ENCODE measurements around the gene PAK5. TPM values are rescaled to one million over a fixed set of nuclear protein-coding genes. Genes with fewer than 3 reads are reported as not detected.
"Not testable (repeated sequence)": the region's sequence is repeated elsewhere in the genome, so short reads cannot be mapped to it uniquely, and the experiment has no call there.

PAK5 gene
- total RNA-seq, 1 experiment from 2014 or later = not detected

DNA sequence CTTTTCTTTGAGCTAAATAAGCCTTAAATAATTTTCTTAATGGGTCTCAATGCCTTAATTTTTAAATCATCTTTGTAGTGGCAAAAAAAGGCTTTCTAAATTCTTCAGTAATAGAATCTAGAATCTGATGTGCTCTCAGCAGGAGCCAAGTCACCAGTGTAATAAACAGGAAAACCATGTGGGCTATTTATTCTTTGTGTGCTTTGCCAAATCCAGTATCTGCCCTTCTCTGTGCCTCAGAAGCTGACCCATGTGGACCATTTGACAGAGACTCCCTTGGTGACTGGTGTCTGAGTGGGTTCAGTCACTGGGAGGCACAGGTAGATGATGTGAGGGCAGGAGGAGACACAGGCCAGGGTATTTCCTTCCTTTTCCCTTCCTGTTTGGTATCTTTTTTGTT is 152.9 kb downstream of the PAK5 start:
- no peak for DNase-seq (ENCODE audit: low read depth)

DNA sequence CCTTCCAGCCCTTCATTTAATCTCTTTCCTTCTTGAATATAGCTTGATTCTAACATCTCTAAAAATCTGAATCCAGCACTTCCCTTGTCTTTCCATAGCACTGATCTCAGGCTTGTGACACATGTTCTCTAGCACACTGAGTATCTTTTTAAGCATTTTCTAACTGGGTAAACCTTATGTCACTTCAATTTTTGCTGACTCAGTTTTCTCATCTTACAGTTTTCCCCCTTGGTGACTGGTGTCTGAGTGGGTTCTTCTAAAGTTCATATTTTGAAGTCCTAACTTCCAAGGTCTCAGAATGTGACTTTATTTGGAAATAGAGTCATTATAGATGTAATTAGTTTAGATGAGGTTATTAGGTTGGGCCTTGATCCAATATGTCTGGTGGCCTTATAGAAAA is 153.9 kb downstream of the PAK5 start:
- DNase-seq (ENCODE audit: low read depth) = no peak

DNA sequence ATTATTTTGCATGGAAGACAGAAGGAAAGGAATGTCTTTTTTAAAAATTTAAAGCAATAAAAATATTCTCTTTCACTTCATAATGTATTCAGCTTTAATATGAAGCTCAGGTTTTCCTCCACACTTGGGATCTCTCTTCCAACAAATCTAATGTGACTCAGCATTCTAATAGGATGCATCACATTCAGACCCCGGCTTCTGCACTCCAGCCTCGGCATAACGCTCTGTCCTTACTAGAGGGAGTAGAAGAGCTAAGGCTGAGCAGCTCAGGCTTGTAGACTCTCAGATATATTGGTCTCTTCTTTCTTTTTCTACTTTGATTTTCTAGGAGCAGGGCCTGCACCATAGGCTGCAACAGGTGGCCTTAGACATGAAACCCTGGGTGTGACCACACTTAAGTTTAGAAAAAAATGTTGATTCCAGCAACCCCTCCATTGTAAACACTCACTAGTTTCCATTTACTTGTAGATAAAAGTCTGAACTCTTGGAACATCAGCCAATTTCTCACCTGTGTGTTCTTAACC is 161.7 kb downstream of the PAK5 start:
- DNase-seq (ENCODE audit: low read depth) = no peak

DNA sequence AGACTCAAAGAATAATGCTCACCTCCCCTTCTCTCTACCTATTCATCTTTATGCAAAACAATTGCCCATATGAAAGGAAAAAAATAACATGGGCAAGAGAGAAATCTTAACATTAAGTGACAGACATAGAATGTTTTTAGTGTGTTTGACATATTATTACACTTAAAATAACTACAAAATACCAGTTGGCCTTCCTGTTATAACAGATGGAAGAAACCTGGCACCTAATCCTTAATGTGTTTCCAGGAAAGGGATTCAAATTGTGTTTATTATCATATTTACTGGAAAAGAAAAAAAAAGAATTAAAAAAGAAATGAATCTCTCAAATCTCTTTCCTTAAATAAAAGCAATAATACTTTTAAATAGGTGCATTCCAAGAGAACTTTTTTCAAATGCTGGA is 165.9 kb downstream of the PAK5 start:
- no peak for DNase-seq (ENCODE audit: low read depth)

DNA sequence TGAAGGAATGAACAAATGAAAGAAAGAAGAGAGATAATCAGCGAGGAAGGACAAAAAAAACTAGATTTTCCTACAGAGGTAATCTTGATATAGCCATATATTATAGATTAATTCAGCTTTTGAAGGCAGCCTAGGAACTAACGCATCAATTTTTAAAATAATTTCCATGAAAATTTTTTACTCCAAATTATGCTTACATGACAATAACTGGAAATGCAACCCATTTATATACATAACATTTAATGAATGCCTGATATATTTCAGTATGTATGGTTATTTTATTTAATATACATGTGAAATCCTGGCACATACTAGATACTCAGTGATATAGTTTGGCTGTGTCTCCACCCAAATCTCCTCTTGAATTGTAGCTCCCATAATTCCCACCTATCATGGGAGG is 166.8 kb downstream of the PAK5 start:
- no peak for DNase-seq (ENCODE audit: low read depth)

DNA sequence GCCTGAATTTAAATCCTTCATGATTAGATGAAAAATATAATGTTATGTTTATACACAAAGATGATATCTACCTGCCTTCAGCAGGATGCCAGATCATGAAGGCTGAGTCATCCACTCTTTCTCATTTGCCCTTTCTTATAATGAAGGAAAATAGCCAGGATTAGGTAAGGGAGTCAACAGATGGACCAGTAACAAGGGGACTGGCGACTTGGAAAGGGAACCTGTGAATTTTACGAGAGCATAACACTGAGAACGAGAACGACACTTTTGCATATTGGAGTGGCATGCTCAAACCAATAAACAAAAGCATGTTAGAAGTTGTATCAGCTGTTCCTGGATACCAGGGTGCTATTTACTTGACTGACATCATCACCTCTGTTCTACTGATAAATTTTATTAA is 170.5 kb downstream of the PAK5 start:
- DNase-seq (ENCODE audit: low read depth) = no peak

DNA sequence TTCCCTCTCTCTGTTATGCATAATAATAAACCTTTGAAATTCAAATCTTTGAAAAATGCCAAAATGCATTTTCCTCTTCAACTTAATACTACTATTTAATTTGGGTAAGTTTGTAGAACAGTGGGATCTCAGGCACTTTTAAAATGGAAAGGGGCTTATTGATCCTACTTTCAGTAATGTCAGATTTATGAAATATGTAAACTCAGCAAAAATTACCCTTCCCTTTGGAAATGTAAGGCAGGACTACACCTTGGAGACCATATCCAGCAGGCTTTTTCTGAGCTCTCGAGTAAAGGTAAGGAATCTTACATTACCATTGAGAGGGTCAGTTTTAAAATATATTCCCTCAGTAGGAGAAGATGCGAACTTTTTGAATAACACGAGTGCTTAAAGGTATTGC is 175.5 kb downstream of the PAK5 start:
- DNase-seq (ENCODE audit: low read depth) = no peak

DNA sequence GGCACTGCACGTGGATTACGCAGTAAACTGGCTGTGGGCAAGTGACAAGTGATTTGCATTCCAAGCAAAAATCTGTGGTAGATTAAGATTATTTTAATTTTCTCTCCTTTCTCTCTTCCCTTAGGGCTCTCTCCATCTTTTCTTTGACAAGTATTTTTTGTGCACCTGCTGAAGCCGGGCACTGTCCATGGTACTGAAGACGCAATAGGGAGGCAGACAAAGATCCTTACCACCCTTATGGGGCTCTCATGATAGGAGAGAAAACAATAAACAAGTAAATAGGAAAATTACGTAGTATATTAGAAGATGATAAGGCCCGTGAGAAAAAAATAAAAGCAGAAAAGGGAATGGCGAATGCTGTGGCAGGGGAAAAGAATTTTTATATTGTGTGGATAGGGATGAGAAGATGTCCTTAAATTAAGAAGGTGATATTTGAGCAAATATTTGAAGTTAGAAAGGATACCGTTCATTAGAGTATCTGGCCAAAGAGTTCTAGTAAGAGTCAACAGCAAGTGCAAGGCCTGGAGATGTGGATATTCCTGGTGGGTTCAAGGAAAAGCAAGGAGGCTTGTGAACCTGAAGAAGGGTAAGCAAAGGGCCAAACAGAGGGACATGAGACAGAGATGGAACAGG is 178.5 kb downstream of the PAK5 start:
- peak; percentile 32 for DNase-seq (ENCODE audit: low read depth)

DNA sequence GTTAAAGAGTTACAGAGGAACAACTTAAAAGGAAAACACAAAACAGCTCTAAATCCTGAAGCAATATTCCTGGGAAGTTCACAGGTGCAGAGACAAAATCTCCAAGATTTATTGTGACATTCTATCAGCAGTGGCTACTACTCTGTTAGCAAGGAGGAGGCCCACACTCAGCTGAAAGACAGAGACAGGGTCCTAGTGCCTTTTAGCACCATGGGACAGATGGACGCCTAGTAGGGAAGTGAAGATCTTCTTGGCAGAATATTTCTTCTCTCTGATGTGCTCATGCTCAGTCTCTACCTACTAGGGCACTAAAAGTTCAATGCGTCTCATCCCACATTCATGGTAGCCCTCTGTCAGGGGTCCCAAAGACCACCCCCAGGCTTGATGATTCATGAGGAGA is 191.1 kb downstream of the PAK5 start:
- DNase-seq (ENCODE audit: low read depth) = no peak

DNA sequence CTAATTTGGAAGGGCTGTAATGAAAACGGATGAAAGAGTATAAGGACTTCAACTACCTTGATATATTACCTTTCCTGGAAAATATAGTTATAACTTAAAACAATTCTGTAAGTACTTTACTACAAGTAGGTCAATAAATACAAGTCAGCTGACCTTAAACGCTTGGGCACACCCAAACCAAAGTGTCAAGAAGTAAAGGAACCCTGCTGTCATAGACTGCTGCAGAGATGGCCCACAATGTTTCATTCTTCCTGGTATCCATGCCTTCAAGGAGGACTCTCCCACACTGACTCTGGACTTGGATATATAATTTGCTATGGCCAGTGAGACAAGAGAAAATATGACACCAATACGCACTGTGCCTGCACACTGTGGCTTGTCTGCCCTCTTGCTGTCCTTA is 192.5 kb downstream of the PAK5 start:
- no peak for DNase-seq (ENCODE audit: low read depth)

DNA sequence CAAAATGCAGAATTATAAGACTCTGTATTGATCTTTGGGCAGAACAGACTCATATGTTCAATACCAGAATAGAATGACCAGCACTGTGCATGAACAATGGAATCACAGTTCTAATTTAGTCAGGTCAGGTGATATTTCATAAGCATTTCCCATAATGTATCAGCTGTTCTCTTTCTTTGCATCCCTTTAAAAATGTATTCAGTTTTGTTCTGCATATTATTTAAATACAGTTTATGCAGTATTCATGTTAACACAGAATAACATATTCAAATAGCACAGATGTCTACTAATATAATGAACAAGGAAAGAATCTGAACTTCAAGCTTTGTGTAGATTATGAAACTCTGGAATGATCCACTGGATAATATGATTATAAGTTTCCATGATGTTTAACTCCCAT is 196.0 kb downstream of the PAK5 start:
- DNase-seq (ENCODE audit: low read depth) = no peak

DNA sequence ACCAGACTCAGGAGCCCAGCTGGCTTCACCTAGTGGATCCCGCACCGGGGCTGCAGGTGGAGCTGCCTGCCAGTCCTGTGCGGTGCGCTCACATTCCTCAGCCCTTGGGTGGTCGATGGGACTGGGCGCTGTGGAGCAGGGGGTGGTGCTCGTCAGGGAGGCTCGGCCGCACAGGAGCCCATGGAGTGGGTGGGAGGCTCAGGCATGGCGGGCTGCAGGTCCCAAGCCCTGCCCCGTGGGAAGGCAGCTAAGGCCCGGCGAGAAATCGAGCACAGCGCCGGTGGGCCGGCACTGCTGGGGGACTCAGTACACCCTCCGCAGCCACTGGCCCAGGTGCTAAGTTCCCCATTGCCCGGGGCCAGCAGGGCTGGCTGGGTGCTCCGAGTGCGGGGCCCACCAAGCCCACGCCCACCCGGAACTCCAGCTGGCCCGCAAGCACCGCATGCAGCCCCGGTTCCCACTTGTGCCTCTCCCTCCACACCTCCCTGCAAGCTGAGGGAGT is 197.3 kb downstream of the PAK5 start:
- DNase-seq (ENCODE audit: low read depth) = not testable (repeated sequence)

DNA sequence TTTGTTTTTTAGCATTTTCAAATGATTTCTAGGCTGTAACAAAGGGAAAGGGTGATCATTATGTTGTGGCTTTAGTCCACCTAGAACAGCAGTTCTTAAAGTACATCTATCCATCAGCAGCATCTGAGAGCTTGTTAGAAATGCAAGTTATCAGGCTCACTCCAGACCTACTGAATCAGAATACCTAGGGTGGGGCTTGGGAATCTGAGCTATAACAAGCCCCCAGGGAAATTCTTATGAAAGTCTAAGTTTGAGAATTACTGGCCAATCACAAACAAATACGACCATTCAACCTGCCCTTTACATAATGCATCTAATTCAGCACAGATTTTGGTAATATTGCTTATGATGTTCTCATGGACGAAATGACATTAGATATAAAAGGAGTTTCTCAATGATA is 201.0 kb downstream of the PAK5 start:
- DNase-seq (ENCODE audit: low read depth) = no peak

DNA sequence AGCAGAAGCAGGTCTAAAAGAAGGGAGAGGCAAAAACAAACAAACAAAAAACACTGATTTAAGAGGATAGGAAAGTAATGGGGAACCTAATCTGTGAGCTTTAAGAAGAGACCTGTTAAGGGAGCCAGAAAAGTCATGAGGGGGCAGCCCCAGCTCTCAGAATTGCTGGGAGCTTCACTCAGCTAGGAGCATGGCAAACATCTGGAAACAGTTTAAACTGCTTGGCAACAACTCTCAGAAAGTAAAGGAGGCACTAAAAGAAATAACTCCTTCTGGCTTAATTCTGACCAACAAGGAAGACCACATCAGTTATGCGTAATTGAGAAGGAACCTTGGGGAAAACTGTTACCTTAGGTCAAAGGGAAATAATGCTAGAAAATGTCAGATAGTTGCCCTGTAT is 203.1 kb downstream of the PAK5 start:
- DNase-seq (ENCODE audit: low read depth) = peak; percentile 45

DNA sequence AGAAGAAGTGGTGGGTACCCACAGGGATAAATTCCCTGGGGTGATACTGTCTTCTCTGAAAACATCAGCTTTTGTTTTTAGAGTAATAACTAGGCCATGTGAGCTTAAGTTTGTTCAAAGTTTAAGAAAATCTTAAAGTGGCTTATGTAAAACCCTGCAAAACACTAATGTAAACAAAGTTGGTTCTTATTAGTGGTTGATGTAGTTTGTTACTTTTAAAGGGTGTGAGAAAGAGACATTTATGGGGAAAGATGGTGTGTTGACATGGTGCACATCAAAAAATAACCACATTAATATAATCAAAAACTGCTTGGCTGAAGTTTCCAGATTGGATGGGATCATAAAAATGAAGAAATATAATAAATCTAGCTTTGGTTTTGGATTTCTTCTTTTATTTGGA is 204.5 kb downstream of the PAK5 start:
- DNase-seq (ENCODE audit: low read depth) = no peak

DNA sequence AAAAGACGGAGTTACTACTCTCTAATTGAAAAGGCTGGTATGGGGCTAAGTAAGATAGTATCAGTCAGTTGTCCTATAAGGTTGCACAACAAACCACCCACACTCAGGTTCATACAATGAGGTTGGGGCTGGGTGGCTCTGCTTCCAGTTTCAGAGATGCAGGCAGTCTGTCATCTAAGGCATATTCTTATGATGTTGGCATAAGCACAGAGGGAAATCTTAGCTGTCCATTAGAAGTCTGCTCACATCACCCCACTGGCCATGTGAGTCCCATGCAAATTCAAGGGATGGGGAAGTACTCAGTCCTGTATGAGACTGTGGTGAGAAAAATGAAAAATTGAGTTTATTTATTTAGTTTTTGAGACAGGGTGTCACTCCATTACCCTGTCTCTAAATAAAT is 205.9 kb downstream of the PAK5 start:
- DNase-seq (ENCODE audit: low read depth) = no peak

DNA sequence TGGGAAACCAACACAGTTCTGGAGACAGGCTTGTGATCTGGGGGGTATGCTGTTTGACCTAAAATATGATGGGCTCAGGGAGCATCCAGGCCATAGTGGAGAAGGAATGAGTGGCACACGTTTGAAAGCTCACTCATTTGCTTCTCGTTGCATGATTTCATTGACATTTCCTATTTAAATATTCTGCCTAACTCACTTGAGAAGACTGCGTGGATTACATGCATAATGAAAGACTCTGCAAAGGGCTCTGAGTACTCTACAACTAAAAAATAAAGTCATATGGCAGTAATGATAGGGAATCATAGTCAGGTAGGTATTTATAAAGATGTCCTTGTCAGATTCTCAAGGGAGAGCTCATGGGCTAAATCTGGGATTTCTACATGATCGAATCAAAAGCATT is 206.6 kb downstream of the PAK5 start:
- no peak for DNase-seq (ENCODE audit: low read depth)

DNA sequence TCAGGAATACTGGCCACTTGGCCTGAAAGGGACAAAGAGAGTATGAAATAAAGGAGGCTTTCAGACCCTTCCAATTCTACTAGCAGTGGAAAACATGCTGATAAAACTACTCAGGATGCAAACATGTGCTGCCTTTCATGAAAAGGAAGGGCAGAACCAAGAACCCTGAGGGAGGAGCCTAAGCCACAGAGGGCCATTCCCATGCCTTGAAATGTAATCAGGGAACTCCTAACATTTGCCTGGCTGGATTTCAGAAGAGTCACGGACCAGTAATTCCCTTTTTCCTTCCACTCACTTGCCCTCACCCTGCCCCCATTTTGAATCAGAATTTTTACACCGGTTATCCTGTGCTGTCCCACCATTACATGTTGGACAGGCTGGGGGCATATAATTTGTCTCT is 208.3 kb downstream of the PAK5 start:
- DNase-seq (ENCODE audit: low read depth) = no peak

DNA sequence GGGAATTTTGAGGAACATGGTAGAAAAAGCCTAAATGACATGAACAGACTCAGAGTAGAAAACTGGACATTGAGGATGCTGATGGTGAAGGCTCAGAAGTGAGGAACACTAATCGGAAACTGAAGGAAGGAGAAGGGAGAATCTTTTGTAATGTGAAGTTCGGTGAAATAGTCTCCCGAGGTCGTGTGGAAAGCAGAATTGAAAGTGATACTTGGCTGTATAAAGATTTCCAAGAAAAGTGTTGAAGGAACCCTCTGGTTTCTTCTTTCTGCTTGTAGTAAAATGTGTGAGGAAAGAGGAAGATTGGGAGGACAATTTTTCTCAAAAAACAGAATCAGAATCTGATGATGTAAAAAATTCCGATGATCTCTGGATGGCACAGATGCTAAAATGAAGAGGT is 209.0 kb downstream of the PAK5 start:
- DNase-seq (ENCODE audit: low read depth) = no peak

DNA sequence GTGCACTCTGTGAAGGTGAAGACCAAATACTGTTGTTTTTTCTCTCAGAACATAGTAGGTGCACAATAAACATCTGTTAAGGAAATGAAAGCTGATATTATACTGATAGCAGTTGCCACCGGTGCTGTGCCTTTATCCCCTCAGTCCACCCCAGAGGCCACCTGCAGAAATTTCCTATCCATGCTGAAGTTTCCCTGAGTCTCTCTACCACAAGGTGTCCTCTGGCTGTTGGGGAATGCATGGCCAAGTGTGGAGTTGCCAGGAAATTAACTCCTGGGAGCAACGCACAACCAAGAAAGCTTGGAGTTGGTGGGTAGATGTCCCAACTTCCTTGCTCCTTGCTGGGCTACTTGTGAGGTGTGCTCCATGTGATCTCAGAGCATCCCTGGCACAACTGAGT is 210.3 kb downstream of the PAK5 start:
- DNase-seq (ENCODE audit: low read depth) = no peak

DNA sequence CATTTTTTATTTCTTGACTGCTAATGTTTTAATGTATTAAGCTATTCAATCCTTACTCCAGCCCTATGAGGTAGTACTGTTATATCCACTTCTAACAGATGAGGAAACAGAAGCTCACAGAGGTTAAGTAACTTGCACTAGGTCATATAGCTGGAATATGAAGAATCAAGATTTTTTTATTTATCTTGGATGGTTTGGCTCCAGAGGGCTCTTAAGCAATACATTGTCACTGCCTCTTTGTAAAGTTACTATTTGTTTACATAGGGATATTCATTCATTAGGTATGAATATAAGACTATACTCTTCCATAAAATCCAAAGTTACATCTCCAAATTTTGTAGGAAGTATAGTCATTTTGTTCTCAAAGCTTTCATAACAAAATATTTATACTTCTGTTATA is 210.7 kb downstream of the PAK5 start:
- no peak for DNase-seq (ENCODE audit: low read depth)

DNA sequence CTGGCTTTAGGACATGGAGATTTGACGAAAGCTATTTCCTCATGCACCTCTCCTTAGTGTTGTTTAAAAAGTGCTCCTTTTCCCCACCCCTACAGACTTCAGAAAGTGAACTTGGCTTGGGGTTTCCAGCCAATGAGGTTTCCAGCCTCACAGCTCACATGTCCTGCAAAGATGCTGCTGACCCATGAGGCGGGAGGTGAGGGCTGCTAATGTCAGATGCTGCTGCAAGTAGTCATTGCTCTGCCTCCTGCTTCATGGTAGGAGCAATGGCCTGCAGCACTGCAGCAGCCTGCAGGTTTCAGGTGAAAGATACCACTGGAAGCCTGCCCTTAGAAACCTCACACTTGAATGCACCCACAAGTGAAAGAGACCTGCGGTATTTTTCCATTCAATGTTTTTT is 211.7 kb downstream of the PAK5 start:
- DNase-seq (ENCODE audit: low read depth) = no peak

DNA sequence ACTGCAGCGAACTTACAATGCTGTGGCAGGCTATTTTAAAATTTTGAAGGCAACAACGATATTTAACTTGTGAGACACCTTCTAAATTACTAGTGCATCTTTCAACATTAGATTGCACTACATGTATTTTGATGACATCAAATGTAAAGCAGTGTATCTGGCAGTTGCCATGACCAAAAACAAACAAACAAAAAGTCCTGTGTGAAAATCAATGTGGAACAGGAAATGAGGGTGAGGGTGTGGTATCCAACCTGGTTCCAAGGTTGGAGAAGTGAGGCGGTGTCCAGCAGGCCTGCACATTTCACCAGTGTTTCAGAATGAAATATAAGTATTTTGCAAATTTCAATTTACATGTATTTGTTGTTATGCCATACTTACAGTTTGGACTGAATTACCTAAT is 212.5 kb downstream of the PAK5 start:
- DNase-seq (ENCODE audit: low read depth) = no peak

DNA sequence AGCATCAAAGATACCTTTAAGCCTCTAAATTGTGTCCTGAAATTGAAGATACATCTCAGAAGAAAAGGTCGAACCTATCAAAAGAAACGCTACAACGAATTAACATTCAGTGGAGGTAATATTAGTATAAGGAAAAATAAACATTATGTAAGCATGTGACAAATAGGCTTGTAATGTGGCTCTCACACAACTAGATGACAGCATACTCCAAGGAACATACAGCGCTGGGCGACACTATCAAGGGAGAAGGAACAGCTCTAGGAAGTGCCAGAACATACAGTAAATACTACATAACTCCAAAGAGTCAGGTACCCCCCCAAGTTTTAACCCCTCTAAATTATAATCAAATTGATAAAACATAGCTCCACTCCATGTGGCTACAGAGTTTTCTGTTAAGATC is 220.9 kb downstream of the PAK5 start:
- DNase-seq (ENCODE audit: low read depth) = peak; percentile 76

All from RPMI7951 (cell line).